HEK293 (cell line): Measurements from ENCODE around the gene DPYSL3.

ENCODE experiments used
- CTCF ChIP-seq: fragments of 450-650 bp; formaldehyde crosslinking; IDR thresholded peaks from 2 replicates; pipeline ENCODE4 v1.5.1; 2016; ENCODE audit warnings: missing biosample characterization, missing genetic modification characterization
- ELK4 ChIP-seq: IDR thresholded peaks from 2 replicates; pipeline ENCODE4 v1.6.1; 2011; ENCODE audit warnings: mild to moderate bottlenecking, low read depth, low read length, borderline replicate concordance
- PRDM10 ChIP-seq: fragments of 450-650 bp; formaldehyde crosslinking; IDR thresholded peaks from 2 replicates; pipeline ENCODE4 v1.5.1; 2016; ENCODE audit warnings: missing biosample characterization, missing genetic modification characterization
- PRDM2 ChIP-seq: fragments of 450-650 bp; formaldehyde crosslinking; IDR thresholded peaks from 2 replicates; pipeline ENCODE4 v1.5.1; 2016; ENCODE audit warnings: missing biosample characterization, missing genetic modification characterization, borderline replicate concordance
- REST ChIP-seq: fragments of 450-650 bp; formaldehyde crosslinking; IDR thresholded peaks from 2 replicates; pipeline ENCODE4 v1.5.1; 2016; ENCODE audit warnings: missing biosample characterization, missing genetic modification characterization
- SP2 ChIP-seq: fragments of 450-650 bp; formaldehyde crosslinking; IDR thresholded peaks from 2 replicates; pipeline ENCODE4 v1.5.1; 2016; ENCODE audit warnings: missing biosample characterization, missing genetic modification characterization
- TCF7L2 ChIP-seq: IDR thresholded peaks from 2 replicates; pipeline ENCODE4 v1.6.1; 2011; ENCODE audit warnings: low read depth, mild to moderate bottlenecking, inconsistent platforms, low read length, moderate library complexity, borderline replicate concordance
- ZNF174 ChIP-seq: fragments of 450-650 bp; formaldehyde crosslinking; IDR thresholded peaks from 2 replicates; pipeline ENCODE4 v1.5.0; 2017; ENCODE audit warnings: missing biosample characterization, mild to moderate bottlenecking, missing genetic modification characterization
- ZNF391 ChIP-seq: fragments of 450-650 bp; formaldehyde crosslinking; IDR thresholded peaks from 2 replicates; pipeline ENCODE4 v1.5.1; 2016; ENCODE audit warnings: low read depth, missing biosample characterization, missing genetic modification characterization, borderline replicate concordance
- ZNF514 ChIP-seq: fragments of 450-650 bp; formaldehyde crosslinking; IDR thresholded peaks from 2 replicates; pipeline ENCODE4 v1.5.1; 2016; ENCODE audit warnings: missing biosample characterization, missing genetic modification characterization
- ZNF596 ChIP-seq: fragments of 450-650 bp; IDR thresholded peaks from 2 replicates; pipeline ENCODE4 v1.5.0; 2018; ENCODE audit warnings: missing biosample characterization, mild to moderate bottlenecking, missing genetic modification characterization, moderate library complexity

GRCh38 chr5:147458581-147458980 lies 51.3 kb downstream of the DPYSL3 start:
- TF ChIP-seq CTCF (tag by site-specific recombination) (no peak), ZNF514 (no peak), ZNF174 (tag by site-specific recombination) (no peak), PRDM2 (no peak), REST (tag by site-specific recombination) (no peak), TCF7L2 (no peak), ZNF391 (no peak), SP2 (tag by site-specific recombination) (no peak), PRDM10 (no peak), ELK4 (no peak), ZNF596 (tag by site-specific recombination) (no peak)
